SU-DHL-6 (cell line): ENCODE data around the gene PMFBP1.

Experiments used
- CTCF ChIP-seq: fragments of 200-600 bp; sonication (generic); IDR thresholded peaks from one replicate; pipeline ENCODE4 v1.5.1; 2017; ENCODE audit warnings: antibody characterized with exemption, mild to moderate bottlenecking, low read length, moderate library complexity; ENCODE audit not compliant: insufficient read depth, poor library complexity, severe bottlenecking
- EZH2phosphoT487 ChIP-seq: fragments of 200-600 bp; sonication (generic), shearing (Covaris generic); conservative IDR thresholded peaks from 2 replicates; pipeline ENCODE4 v1.6.1; 2018; ENCODE audit warnings: mild to moderate bottlenecking, antibody characterized with exemption, low read length, moderate library complexity, mixed read lengths

- TF ChIP-seq CTCF = no peak
- no peak for TF ChIP-seq EZH2phosphoT487
Observed at GRCh38 chr16:72129976-72130656, 41.8 kb downstream of the PMFBP1 start.
